GM12865 (cell line): ENCODE measurements around the gene CEP95.
"Not testable (repeated sequence)": the region's sequence is repeated elsewhere in the genome, so short reads cannot be mapped to it uniquely, and the experiment has no call there.

ENCODE experiments used
- DNase-seq: peaks from one replicate; pipeline ENCODE4 v3.0.0; 2010; ENCODE audit warnings: low read depth
- H3K4me3 ChIP-seq: 2 replicates; pipeline ENCODE4 v1.5.1; 2011; ENCODE audit warnings: mild to moderate bottlenecking, low read depth, low read length, control low read depth
- TF ChIP-seq, protein P1 (sequence below): IDR thresholded peaks from 2 replicates; pipeline ENCODE4 v1.5.1; 2011; ENCODE audit warnings: low read length, control low read depth, low read depth, inconsistent platforms; ENCODE audit not compliant: insufficient read depth; ENCODE audit errors: missing control alignments

Gene CEP95

DNA sequence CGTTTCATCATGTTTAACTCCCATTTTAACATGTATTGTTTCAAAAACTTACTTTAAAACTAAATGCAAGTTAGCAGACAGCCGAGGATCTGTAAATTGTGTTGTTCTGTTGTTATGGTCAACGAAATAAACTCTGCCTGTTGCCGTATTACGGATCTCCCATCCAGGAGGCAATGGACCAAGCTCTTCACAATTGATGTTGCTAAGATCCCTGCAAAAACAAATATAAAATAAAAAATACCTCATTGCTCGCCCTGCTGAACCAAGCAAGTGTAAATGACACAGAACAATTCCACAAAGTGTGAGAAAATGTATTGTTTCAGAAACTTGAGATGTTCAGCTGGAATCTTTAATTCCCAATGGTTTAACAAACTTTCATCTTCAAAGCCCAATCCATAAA, 65.0 kb downstream of the CEP95 start:
- TF ChIP-seq, protein P1, sequence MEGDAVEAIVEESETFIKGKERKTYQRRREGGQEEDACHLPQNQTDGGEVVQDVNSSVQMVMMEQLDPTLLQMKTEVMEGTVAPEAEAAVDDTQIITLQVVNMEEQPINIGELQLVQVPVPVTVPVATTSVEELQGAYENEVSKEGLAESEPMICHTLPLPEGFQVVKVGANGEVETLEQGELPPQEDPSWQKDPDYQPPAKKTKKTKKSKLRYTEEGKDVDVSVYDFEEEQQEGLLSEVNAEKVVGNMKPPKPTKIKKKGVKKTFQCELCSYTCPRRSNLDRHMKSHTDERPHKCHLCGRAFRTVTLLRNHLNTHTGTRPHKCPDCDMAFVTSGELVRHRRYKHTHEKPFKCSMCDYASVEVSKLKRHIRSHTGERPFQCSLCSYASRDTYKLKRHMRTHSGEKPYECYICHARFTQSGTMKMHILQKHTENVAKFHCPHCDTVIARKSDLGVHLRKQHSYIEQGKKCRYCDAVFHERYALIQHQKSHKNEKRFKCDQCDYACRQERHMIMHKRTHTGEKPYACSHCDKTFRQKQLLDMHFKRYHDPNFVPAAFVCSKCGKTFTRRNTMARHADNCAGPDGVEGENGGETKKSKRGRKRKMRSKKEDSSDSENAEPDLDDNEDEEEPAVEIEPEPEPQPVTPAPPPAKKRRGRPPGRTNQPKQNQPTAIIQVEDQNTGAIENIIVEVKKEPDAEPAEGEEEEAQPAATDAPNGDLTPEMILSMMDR, result no peak
- no peak for DNase-seq
- H3K4me3 ChIP-seq, result no peak overlapping the region

- H3K4me3 ChIP-seq, result no peak overlapping the region
- TF ChIP-seq, protein P1, result no peak
- DNase-seq, result no peak
These were observed 65.9 kb downstream of the CEP95 start for GRCh38 chr17:64572682-64573154.

GRCh38 chr17:64573214-64573613, 66.4 kb downstream of the CEP95 start:
- no peak for DNase-seq
- TF ChIP-seq, protein P1, result no peak
- no peak overlapping the region for H3K4me3 ChIP-seq

DNA sequence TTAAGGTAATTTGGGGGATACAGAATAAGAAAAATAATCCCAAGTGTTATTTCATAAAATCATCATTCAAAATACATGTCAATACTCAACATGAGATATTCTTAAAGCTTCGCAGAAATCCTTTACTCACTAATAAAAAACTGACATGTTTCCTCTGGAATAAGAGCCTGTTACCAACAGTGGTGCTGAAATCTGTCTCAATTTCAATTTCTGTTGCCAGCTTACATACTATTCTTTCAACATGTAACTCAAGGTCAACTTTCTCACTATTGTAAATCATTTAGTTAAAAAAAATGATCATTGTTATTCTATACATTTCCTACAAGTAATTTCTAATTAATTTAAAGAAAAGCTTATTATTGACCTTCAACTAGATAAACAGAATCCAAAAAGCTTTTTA, 67.9 kb downstream of the CEP95 start:
- DNase-seq, result no peak
- TF ChIP-seq, protein P1, result no peak
- no peak overlapping the region for H3K4me3 ChIP-seq

- no peak overlapping the region for H3K4me3 ChIP-seq
- no peak for DNase-seq
- TF ChIP-seq, protein P1, result no peak
These were observed 68.7 kb downstream of the CEP95 start for GRCh38 chr17:64575431-64575830.

GRCh38 chr17:64577025-64577424, 70.2 kb downstream of the CEP95 start:
- not testable (repeated sequence) for H3K4me3 ChIP-seq, DNase-seq

GRCh38 chr17:64579917-64580316, 73.1 kb downstream of the CEP95 start:
- TF ChIP-seq, protein P1, result no peak
- no peak overlapping the region for H3K4me3 ChIP-seq
- DNase-seq, result no peak
